ENCODE measurements around the gene DLGAP1. TPM values are rescaled to one million over a fixed set of nuclear protein-coding genes. Genes with fewer than 3 reads are reported as not detected.

DLGAP1 gene
- total and polyA plus RNA-seq, 10 donors, result 0.11 to 6.0 (median 2.1) TPM

DNA sequence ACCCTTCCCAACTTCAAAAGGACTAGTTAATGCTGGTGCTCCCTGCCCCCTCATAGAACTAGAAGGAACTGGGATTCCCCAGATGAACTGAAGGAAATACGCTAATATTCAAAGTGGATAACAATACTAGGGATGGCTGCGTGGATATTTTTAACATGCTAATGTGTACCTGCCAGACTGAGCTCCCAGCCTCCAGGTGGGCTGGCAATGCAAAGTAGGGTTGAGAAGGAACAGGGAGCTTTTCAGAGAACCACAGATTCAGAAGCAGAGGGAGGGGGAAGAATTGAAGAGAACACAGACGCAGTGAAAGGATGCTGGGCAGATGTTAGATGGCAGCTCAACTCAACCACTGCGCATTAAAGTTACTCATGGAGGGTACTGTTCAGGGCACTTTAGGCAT lies 650.8 kb downstream of the DLGAP1 start:
- no peak overlapping the region for H3K27ac ChIP-seq
- WGBS, 5 donors, result 89 to 98% (median 92%) methylated on average over 4 of the region's 4 CpGs
- H3K9me3 ChIP-seq, result no peaks in the 10 kb centered on the region
- no peaks in the 10 kb centered on the region for H3K36me3 ChIP-seq
- intact Hi-C loops (cut with DNase I; ENCODE audit: low total_unique reads), result no loop called here
- no peaks in the 10 kb centered on the region for H3K4me1 ChIP-seq
- TF ChIP-seq POLR2AphosphoS5 (IDR thresholded peaks at IDR 0.05) (no peak), POLR2A (IDR thresholded peaks at IDR 0.05) (no peak)
- TF ChIP-seq, protein P1, sequence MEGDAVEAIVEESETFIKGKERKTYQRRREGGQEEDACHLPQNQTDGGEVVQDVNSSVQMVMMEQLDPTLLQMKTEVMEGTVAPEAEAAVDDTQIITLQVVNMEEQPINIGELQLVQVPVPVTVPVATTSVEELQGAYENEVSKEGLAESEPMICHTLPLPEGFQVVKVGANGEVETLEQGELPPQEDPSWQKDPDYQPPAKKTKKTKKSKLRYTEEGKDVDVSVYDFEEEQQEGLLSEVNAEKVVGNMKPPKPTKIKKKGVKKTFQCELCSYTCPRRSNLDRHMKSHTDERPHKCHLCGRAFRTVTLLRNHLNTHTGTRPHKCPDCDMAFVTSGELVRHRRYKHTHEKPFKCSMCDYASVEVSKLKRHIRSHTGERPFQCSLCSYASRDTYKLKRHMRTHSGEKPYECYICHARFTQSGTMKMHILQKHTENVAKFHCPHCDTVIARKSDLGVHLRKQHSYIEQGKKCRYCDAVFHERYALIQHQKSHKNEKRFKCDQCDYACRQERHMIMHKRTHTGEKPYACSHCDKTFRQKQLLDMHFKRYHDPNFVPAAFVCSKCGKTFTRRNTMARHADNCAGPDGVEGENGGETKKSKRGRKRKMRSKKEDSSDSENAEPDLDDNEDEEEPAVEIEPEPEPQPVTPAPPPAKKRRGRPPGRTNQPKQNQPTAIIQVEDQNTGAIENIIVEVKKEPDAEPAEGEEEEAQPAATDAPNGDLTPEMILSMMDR (IDR thresholded peaks at IDR 0.05 in 8 of 11, conservative IDR thresholded peaks at IDR 0.05 in 3 of 11), result no peak
- no peak overlapping the region for H3K4me3 ChIP-seq
- DNase-seq, result no peak
- H3K27me3 ChIP-seq (replicated peaks in 1 of 7), result peaks cover 0 to 6% (median 0%) of the 10 kb centered on the region in 7 donors

DNA sequence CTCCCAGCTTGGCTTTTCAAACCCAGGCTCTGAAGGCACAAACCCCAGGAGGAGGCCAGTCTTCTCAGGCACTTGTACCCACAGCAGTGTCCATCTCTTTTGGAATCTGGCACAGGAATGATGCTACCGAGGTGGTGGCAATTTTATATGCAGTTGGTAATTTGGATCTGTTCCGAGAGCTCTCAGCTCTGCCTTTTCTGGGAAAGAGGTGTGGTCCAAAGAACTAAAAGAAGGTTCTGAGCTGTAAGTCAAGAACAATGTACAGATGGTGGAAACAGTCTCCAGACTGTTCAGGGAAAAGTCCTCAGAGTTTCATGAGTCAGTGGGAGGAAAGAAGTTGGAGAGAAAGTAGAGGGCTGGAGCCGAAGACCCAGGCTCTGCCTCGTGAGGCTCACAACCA lies 651.8 kb downstream of the DLGAP1 start:
- H3K9me3 ChIP-seq, result no peaks in the 10 kb centered on the region
- H3K4me3 ChIP-seq, result no peak overlapping the region
- H3K36me3 ChIP-seq, result no peaks in the 10 kb centered on the region
- no peaks in the 10 kb centered on the region for H3K4me1 ChIP-seq
- no peak overlapping the region for H3K27ac ChIP-seq
- H3K27me3 ChIP-seq (replicated peaks in 1 of 7), result peaks cover 0 to 6% (median 0%) of the 10 kb centered on the region in 7 donors
- WGBS, 5 donors, result 67 to 92% (median 85%) methylated on average over 4 of the region's 4 CpGs
- intact Hi-C loops (cut with DNase I; ENCODE audit: low total_unique reads), result no loop called here
- no peak for DNase-seq
- TF ChIP-seq POLR2A (IDR thresholded peaks at IDR 0.05) (no peak), POLR2AphosphoS5 (IDR thresholded peaks at IDR 0.05) (no peak)
- TF ChIP-seq, protein P1 (IDR thresholded peaks at IDR 0.05 in 8 of 11, conservative IDR thresholded peaks at IDR 0.05 in 3 of 11), result no peak

DNA sequence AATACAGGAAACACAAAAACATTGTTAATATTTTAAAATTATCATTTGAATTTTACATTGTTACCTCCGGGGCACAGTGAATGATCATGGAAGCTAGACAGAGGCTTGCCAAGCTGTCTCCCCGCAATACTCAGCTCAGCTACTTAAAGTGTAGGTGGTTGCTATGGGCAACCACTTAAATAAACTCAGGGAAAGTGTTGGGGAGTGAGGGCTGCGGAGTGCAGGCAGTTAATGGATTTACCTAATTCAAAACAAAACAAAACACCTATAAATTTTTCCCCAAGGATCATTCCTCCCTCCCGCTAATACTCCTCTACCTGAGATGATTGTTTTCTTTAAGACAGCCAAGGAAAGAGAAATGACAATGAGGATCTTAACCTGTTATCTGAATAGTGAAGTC lies 655.6 kb downstream of the DLGAP1 start:
- TF ChIP-seq POLR2AphosphoS5 (IDR thresholded peaks at IDR 0.05) (no peak), POLR2A (IDR thresholded peaks at IDR 0.05) (no peak)
- TF ChIP-seq, protein P1 (IDR thresholded peaks at IDR 0.05 in 8 of 11, conservative IDR thresholded peaks at IDR 0.05 in 3 of 11), result no peak
- Histone ChIP-seq H3K27ac (no peak overlapping the region), H3K9me3 (no peaks in the 10 kb centered on the region), H3K4me3 (no peak overlapping the region), H3K27me3 (replicated peaks in 1 of 7) (peaks cover 0 to 13% (median 0%) of the 10 kb centered on the region in 7 donors), H3K36me3 (no peaks in the 10 kb centered on the region), H3K4me1 (no peaks in the 10 kb centered on the region)
- DNase-seq, result no peak
- 76 to 89% (median 81%) methylated on average over 4 of the region's 4 CpGs for WGBS, 5 donors
- intact Hi-C loops (cut with DNase I; ENCODE audit: low total_unique reads), result no loop called here

DNA sequence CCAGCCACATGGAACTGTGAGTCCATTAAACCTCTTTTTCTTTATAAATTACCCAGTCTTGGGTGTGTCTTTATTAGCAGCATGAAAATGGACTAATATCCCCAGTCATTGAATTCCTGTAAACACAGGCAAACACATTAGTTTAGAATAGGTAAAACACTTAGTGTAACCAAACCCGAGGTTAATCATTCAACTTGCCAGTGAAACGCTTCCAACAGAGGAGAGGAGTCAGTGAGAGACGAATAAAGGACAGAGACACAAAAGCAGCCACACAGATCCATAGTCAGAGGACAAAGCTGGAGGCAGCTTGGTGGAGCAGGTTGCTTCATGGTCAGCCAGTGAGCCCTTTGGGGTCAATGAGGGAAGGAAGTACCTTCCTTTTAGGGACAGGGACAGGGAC lies 657.1 kb downstream of the DLGAP1 start:
- Histone ChIP-seq H3K4me1 (no peaks in the 10 kb centered on the region), H3K4me3 (no peak overlapping the region), H3K27me3 (replicated peaks in 1 of 7) (peaks cover 0 to 10% (median 0%) of the 10 kb centered on the region in 7 donors), H3K36me3 (no peaks in the 10 kb centered on the region), H3K27ac (no peak overlapping the region), H3K9me3 (no peaks in the 10 kb centered on the region)
- no peak for TF ChIP-seq POLR2A (IDR thresholded peaks at IDR 0.05)
- no peak for TF ChIP-seq POLR2AphosphoS5 (IDR thresholded peaks at IDR 0.05)
- TF ChIP-seq, protein P1 (IDR thresholded peaks at IDR 0.05 in 8 of 11, conservative IDR thresholded peaks at IDR 0.05 in 3 of 11), result no peak
- WGBS, 5 donors, result 88 to 93% (median 90%) methylated on average over 3 of the region's 3 CpGs
- intact Hi-C loops (cut with DNase I; ENCODE audit: low total_unique reads), result no loop called here
- no peak for DNase-seq

All from spleen (tissue), 11 donors.